Ishikawa (cell line): Measurements from ENCODE around the gene MRPL24.

Experiments used
- CEBPB ChIP-seq: IDR thresholded peaks from 2 replicates; pipeline ENCODE4 v1.6.1; 2012
- CREB1 ChIP-seq: IDR thresholded peaks from 2 replicates; pipeline ENCODE4 v1.6.1; 2012; ENCODE audit warnings: low read depth
- EGR1 ChIP-seq: IDR thresholded peaks from 2 replicates; pipeline ENCODE4 v1.6.1; 2012
- EP300 ChIP-seq: IDR thresholded peaks from 2 replicates; pipeline ENCODE4 v1.6.1; 2012; ENCODE audit warnings: borderline replicate concordance
- FOXM1 ChIP-seq: IDR thresholded peaks from 2 replicates; pipeline ENCODE4 v1.6.1; 2012; ENCODE audit warnings: low read depth, borderline replicate concordance
- NFIC ChIP-seq: IDR thresholded peaks from 2 replicates; pipeline ENCODE4 v1.6.1; 2012
- RAD21 ChIP-seq: IDR thresholded peaks from 2 replicates; pipeline ENCODE4 v1.6.1; 2012; ENCODE audit warnings: low read depth
- REST ChIP-seq: IDR thresholded peaks from 2 replicates; pipeline ENCODE4 v1.6.1; 2012; ENCODE audit warnings: low read depth, mild to moderate bottlenecking
- TAF1 ChIP-seq: IDR thresholded peaks from 2 replicates; pipeline ENCODE4 v1.6.1; 2012; ENCODE audit warnings: low read depth, mild to moderate bottlenecking
- TCF12 ChIP-seq: IDR thresholded peaks from 2 replicates; pipeline ENCODE4 v1.6.1; 2012; ENCODE audit warnings: low read depth
- TEAD4 ChIP-seq: IDR thresholded peaks from 2 replicates; pipeline ENCODE4 v1.6.1; 2012
- YY1 ChIP-seq: IDR thresholded peaks from 2 replicates; pipeline ENCODE4 v1.6.1; 2012; ENCODE audit warnings: low read depth
- ZBTB7A ChIP-seq: IDR thresholded peaks from 2 replicates; pipeline ENCODE4 v1.6.1; 2012; ENCODE audit warnings: low read depth
- TF ChIP-seq, protein P1 (sequence below): IDR thresholded peaks from 2 replicates; pipeline ENCODE4 v1.6.1; 2012
- TF ChIP-seq, protein P2 (sequence below): IDR thresholded peaks from 2 replicates; pipeline ENCODE4 v1.6.1; 2012

The MRPL24 gene

GRCh38 chr1:156785458-156785857 lies 44.6 kb upstream of the MRPL24 start:
- TF ChIP-seq CREB1 (no peak), CEBPB (no peak)
- TF ChIP-seq, protein P1, sequence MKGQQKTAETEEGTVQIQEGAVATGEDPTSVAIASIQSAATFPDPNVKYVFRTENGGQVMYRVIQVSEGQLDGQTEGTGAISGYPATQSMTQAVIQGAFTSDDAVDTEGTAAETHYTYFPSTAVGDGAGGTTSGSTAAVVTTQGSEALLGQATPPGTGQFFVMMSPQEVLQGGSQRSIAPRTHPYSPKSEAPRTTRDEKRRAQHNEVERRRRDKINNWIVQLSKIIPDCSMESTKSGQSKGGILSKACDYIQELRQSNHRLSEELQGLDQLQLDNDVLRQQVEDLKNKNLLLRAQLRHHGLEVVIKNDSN = no peak

DNA sequence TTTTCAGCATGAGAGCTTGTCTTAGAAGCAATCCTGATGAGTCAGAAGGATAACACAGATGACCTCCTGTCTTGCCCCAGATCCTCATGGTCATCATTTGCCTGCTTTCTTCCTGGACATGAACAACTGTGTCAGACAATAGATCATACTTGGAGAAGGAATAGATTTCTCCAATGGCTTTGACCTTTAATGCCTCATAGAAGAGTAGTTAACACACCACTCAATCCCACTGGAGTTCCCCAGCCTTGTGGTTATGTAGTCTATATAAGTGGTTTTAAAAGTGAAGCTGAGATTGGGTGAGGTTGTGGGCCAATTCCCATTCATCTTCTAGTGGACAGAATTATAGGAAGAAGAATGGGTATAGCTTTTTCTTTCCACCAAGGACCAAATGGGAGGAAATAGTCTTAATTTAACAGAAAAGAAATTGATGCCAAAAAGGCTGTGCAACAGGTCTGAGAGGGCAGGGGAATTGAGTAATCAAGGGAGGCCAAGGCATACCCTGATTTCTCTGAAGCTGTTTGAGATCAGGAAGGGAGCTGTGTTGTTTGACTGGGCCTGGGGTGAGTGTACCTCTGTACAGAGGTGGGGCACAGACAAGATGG lies 40.8 kb upstream of the MRPL24 start:
- TF ChIP-seq CEBPB (no peak), EGR1 (no peak)
- TF ChIP-seq, protein P1 = no peak

DNA sequence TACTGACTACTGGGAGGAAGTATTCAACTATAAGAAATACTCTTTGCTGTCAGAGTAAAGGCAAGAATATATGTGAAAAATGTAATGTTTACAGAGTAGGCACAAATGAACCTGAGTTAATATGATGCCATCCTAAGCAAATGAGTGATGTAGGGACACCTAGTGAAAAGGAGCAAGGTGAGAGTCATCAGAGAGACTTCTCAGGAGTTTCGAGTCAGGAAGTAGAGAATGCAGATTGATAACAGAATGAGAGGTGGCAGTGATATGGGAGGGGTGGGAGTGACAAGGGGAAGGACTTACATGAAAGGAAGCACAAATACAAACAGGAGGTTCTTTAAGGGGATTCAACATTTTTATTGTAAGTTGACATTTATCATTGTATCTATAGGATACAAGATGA lies 36.7 kb upstream of the MRPL24 start:
- TF ChIP-seq ZBTB7A (no peak), TCF12 (no peak), NFIC (no peak), RAD21 (no peak), TAF1 (no peak), TEAD4 (no peak), EP300 (no peak)
- TF ChIP-seq, protein P1 = no peak
- TF ChIP-seq, protein P2, sequence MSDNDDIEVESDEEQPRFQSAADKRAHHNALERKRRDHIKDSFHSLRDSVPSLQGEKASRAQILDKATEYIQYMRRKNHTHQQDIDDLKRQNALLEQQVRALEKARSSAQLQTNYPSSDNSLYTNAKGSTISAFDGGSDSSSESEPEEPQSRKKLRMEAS = no peak

DNA sequence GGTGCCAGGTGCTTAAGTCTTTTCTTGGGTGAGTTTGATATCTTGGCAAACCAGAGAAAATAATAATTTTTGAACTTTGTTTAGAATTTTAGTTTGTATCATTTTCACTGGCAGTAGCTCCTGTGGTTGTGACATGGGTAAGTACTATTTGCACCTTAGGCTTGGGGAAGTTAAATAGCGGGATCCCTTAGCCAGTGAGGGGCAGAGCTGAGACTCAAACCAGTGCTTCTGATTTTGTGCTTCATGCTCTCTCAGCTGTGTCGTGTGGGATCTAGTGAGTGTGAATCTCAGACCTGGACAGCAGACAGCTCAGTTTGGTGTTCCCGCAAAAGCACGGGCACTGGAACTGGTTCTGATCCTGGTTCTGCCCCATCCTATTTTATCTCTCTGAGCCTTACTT lies 36.1 kb upstream of the MRPL24 start:
- TF ChIP-seq, protein P1 = no peak
- TF ChIP-seq EGR1 (no peak), NFIC (no peak), CREB1 (no peak), TAF1 (no peak), YY1 (no peak), TCF12 (no peak), RAD21 (no peak), EP300 (no peak), ZBTB7A (no peak), CEBPB (no peak), TEAD4 (no peak), FOXM1 (no peak), REST (no peak)
- TF ChIP-seq, protein P2 = no peak

DNA sequence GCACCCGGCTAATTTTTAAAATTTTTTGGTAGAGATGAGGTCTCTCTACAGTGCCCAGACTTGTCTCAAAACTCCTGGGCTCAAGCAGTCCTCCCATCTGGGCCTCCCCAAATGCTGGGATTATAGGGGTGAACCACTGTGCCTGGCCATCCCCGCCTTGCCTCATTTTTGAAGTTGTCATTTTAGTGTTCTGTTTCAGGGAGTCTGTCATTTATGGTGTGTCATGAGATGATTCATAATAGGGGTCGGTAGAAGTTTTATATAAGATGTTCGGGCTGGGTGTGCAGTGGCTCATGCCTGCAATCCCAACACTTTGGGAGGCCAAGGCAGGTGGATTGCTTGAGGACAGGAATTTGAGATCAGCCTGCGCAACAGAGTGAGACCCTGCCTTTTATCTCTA lies 34.9 kb upstream of the MRPL24 start:
- TF ChIP-seq EGR1 = no peak
- TF ChIP-seq FOXM1 = no peak
- TF ChIP-seq EP300 = no peak
- TF ChIP-seq TEAD4 = no peak
- no peak for TF ChIP-seq TAF1
- TF ChIP-seq, protein P2 = no peak
- no peak for TF ChIP-seq YY1
- TF ChIP-seq ZBTB7A = no peak
- no peak for TF ChIP-seq NFIC
- TF ChIP-seq, protein P1 = no peak
- no peak for TF ChIP-seq TCF12
- no peak for TF ChIP-seq CEBPB

GRCh38 chr1:156773607-156774006 lies 32.7 kb upstream of the MRPL24 start:
- TF ChIP-seq CEBPB (no peak), NFIC (no peak), TAF1 (no peak), EP300 (no peak), TEAD4 (no peak), REST (no peak), YY1 (no peak), TCF12 (no peak), FOXM1 (no peak), EGR1 (no peak), RAD21 (no peak), ZBTB7A (no peak), CREB1 (no peak)
- TF ChIP-seq, protein P1 = no peak
